Stimulated activated naive CD8-positive, alpha-beta T cell treated with anti-CD3 and anti-CD28 coated beads, Interleukin-15, Interleukin-2, amounts not matched to agents 100 ng/mL and 50 ng/mL, for 24 hours (primary cell): ENCODE results near the gene ERAL1.
"Not testable (repeated sequence)": the region's sequence is repeated elsewhere in the genome, so short reads cannot be mapped to it uniquely, and the experiment has no call there.

Experiments
- H3K27ac Mint-ChIP-seq: one replicate; pipeline ENCODE4 v1.8.0; 2021; ENCODE audit warnings: mild to moderate bottlenecking, mixed read lengths
- H3K27me3 Mint-ChIP-seq: one replicate; pipeline ENCODE4 v1.8.0; 2021; ENCODE audit warnings: mixed read lengths
- H3K36me3 Mint-ChIP-seq: one replicate; pipeline ENCODE4 v1.8.0; 2021; ENCODE audit warnings: low read depth, mixed read lengths
- H3K4me1 Mint-ChIP-seq: one replicate; pipeline ENCODE4 v1.8.0; 2021; ENCODE audit warnings: low read depth, mixed read lengths
- H3K4me3 Mint-ChIP-seq: one replicate; pipeline ENCODE4 v1.8.0; 2021; ENCODE audit warnings: mild to moderate bottlenecking, mixed read lengths
- H3K9me3 Mint-ChIP-seq: one replicate; pipeline ENCODE4 v1.8.0; 2021; ENCODE audit warnings: mixed read lengths

The ERAL1 gene

GRCh38 chr17:28862561-28862960 is 7.7 kb downstream of the ERAL1 start:
- Mint-ChIP-seq H3K4me1 (peaks cover 18% of the 10 kb centered on the region), H3K27ac (no peak overlapping the region), H3K4me3 (no peak overlapping the region), H3K27me3 (no peaks in the 10 kb centered on the region), H3K36me3 (peaks cover 29% of the 10 kb centered on the region), H3K9me3 (no peaks in the 10 kb centered on the region)

- Mint-ChIP-seq H3K36me3 (peaks cover 15% of the 10 kb centered on the region), H3K27me3 (no peaks in the 10 kb centered on the region), H3K27ac (no peak overlapping the region), H3K9me3 (no peaks in the 10 kb centered on the region), H3K4me1 (peaks cover 8% of the 10 kb centered on the region), H3K4me3 (no peak overlapping the region)
Observed at GRCh38 chr17:28863953-28864352, 9.1 kb downstream of the ERAL1 start.

DNA sequence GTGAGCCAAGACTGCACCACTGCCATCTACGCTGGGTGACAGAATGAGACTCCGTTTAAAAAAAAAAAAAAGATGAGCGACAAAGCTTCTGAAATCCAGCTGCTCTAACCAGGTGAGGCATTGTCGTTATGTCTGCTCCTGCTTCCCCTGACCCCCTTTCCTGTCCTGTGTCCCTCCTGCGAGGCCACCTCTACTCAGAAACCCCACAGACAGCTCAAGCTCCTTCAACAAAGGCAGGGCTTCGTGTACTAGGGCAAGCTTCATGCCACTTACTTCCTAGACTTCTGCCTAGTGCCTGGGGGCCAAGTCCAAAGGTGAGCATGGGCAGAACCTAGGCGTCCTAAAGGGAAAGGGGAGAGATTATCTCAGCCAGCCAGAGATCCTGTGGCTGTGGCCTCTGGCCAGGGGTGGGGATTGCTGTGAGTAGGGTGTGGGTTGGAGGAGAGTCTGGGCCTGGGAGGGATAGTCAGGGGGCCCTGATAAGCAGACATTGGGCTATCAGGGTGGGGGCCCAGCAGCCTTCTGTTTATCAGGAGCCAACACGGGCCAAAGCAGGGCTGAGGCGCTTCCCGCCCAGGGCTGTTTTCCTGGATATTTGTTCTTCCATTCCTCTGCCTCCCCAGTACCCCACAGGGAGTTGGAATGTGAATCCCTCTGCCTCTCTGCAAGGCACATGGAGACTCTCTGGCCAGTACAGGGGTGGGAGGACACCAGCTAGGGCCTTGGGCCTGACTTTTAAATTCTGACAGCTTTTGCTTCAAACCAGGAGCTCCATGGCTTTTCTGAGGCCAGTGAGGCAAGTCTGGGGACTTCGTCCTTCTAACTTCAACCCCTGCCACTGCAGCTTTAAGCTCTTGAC is 10.4 kb downstream of the ERAL1 start:
- Mint-ChIP-seq H3K27me3 (no peaks in the 10 kb centered on the region), H3K9me3 (no peaks in the 10 kb centered on the region), H3K27ac (no peak overlapping the region), H3K4me1 (peaks cover 8% of the 10 kb centered on the region), H3K4me3 (no peak overlapping the region), H3K36me3 (peaks cover 10% of the 10 kb centered on the region)

DNA sequence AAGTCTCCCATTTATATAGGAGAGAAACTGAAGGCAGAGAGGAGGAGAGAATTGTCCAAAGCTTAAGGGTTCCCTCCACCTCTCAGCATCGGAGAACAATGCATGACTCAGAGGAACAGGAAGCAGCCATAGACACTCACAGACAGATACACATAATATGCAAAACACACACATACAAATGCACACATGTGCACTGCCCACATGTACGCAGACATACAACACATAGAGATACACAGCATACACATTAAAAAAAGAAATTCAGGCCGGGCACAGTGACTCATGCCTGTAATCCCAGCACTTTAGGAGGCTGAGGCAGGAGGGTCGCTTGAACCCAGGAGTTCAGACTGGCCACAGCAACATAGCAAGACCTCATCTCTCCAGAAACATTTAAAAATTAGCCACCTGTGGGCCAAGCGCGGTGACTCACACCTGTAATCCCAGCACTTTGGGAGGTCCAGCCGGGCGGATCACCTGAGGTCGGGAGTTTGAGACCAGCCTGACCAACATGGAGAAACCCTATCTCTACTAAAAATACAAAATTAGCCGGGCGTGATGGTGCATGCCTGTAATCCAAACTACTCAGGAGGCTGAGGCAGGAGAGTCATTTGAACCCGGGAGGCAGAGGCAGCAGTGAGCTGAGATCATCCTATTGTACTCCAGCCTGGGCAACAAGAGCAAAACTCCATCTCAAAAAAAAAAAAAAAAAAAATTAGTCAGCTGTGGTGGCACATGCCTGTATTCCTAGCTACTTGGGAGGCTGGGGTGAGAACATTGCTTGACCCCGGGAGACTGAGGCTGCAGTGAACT is 11.3 kb downstream of the ERAL1 start:
- H3K36me3 Mint-ChIP-seq = peaks cover 6% of the 10 kb centered on the region
- no peaks in the 10 kb centered on the region for H3K9me3 Mint-ChIP-seq
- peaks cover 12% of the 10 kb centered on the region for H3K4me1 Mint-ChIP-seq
- H3K27ac Mint-ChIP-seq = no peak overlapping the region
- no peaks in the 10 kb centered on the region for H3K27me3 Mint-ChIP-seq
- no peak overlapping the region for H3K4me3 Mint-ChIP-seq

DNA sequence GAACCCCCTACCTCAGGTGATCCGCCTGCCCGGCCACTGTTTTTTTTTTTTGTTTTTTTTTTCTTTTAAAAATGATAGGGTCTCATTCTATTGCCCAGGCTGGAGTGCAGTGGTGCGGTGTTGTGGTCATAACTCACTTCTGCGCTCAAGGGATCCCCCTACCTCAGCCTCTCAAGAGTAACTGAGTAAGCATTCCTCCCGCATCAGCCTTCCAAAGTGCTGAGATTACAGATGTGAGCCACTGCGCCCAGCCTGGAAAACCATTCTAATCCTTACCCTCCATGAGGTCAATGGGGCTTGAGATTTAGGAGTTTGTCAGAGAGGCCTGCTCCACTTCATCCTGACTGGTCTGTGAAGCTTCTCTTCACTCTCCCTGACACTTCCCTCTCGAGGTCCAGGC is 12.5 kb downstream of the ERAL1 start:
- Mint-ChIP-seq H3K9me3 (no peaks in the 10 kb centered on the region), H3K4me3 (no peak overlapping the region), H3K27ac (no peak overlapping the region), H3K4me1 (peaks cover 20% of the 10 kb centered on the region), H3K36me3 (no peaks in the 10 kb centered on the region), H3K27me3 (no peaks in the 10 kb centered on the region)

DNA sequence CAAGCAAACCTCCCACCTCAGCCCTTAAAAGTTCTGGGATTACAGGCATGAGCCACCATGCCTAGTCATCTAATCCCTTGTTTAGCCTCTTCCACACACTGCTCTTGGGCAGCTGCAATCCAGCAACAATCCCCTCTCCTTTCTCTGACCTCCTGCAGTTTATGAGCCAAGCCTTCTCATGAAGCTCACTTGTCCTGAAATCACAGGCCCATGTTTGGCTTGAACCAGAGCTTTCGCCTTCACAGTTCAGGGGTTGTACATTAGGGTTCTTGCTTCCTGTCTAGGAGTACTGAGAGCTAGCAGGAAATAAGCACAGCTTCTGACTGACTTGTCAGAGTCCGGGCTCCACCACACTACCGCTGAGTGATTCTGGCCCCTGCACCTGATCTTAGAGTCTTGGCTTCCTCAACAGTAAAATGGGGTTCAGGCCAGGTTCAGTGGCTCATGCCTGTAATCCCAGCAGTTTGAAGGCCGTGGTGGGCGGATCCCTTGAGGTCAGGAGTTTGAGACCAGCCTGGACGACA is 16.3 kb downstream of the ERAL1 start:
- Mint-ChIP-seq H3K27ac (peak overlapping the region; percentile 82), H3K9me3 (no peaks in the 10 kb centered on the region), H3K4me3 (no peak overlapping the region), H3K36me3 (no peaks in the 10 kb centered on the region), H3K27me3 (no peaks in the 10 kb centered on the region), H3K4me1 (peaks cover 24% of the 10 kb centered on the region)

- no peaks in the 10 kb centered on the region for H3K27me3 Mint-ChIP-seq
- H3K27ac Mint-ChIP-seq = no peak overlapping the region
- H3K9me3 Mint-ChIP-seq = no peaks in the 10 kb centered on the region
- no peak overlapping the region for H3K4me3 Mint-ChIP-seq
- peaks cover 8% of the 10 kb centered on the region for H3K36me3 Mint-ChIP-seq
- H3K4me1 Mint-ChIP-seq = peaks cover 48% of the 10 kb centered on the region
Observed at GRCh38 chr17:28873839-28874238, 19.0 kb downstream of the ERAL1 start.

GRCh38 chr17:28874750-28875149 is 19.9 kb downstream of the ERAL1 start:
- Mint-ChIP-seq H3K4me1 (peaks cover 49% of the 10 kb centered on the region), H3K27ac (no peak overlapping the region), H3K9me3 (no peaks in the 10 kb centered on the region), H3K27me3 (no peaks in the 10 kb centered on the region), H3K4me3 (no peak overlapping the region), H3K36me3 (peaks cover 13% of the 10 kb centered on the region)

DNA sequence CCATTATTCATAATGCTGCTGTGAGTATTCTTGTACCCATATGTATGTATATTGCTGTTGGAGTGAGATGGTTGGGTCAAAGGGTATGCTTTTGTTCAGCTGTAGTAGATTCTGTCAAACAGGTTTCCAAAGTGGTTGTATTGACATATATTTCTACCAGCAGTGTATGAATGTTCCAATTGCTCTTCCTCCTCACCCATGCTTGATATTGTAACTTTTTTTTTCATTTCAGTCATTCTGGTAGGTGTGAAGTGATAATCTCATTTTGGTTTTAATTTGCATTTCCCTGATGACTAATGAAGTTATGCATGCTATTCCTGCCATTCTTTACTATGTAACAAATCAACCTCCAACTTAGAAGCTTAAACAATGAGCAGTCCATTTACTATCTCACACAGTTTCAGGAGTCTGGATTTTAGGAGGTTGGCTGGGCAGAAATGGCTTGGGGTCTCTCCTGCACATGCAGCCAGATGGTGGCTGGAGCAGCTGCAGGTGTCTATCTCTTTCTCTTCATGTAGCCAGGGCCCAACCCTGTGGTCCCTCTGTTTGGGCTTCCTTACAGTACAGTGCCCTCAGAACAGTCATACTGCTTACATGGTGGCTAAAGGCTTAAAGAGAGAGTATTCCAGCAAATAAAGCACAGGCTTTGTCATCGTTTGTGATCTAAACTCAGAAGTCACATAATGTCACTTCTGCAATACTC is 21.2 kb downstream of the ERAL1 start:
- no peaks in the 10 kb centered on the region for H3K9me3 Mint-ChIP-seq
- peak overlapping the region; percentile 65 for H3K27ac Mint-ChIP-seq
- H3K36me3 Mint-ChIP-seq = peaks cover 18% of the 10 kb centered on the region
- H3K27me3 Mint-ChIP-seq = no peaks in the 10 kb centered on the region
- peaks cover 47% of the 10 kb centered on the region for H3K4me1 Mint-ChIP-seq
- no peak overlapping the region for H3K4me3 Mint-ChIP-seq

DNA sequence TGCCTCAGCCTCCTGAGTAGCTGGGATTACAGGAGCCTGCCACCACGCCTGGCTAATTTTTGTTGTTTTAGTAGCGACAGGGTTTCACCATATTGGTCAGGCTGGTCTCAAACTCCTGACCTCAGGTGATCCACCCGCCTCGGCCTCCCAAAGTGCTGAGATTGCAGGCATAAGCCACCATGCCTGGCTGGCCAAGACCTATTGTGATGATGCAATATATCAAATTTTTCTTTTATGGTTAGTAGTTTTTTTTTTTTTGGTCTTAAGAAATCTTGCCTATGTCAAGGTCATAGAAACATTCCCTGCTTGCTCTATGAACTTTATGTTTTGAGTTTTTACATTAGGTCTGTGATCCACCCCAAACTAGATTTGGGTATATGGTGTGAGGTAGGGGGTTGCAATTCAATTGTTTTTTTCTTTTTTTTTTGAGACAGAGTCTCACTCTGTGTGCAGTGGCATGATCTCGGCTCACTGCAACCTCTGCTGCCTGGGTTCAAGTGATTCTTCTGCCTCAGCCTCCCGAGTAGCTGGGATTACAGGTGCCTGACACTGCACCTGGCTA is 22.4 kb downstream of the ERAL1 start:
- Mint-ChIP-seq H3K36me3 (peaks cover 25% of the 10 kb centered on the region), H3K4me1 (peaks cover 37% of the 10 kb centered on the region)
- not testable (repeated sequence) for H3K4me3 Mint-ChIP-seq, H3K27ac Mint-ChIP-seq, H3K27me3 Mint-ChIP-seq, H3K9me3 Mint-ChIP-seq

DNA sequence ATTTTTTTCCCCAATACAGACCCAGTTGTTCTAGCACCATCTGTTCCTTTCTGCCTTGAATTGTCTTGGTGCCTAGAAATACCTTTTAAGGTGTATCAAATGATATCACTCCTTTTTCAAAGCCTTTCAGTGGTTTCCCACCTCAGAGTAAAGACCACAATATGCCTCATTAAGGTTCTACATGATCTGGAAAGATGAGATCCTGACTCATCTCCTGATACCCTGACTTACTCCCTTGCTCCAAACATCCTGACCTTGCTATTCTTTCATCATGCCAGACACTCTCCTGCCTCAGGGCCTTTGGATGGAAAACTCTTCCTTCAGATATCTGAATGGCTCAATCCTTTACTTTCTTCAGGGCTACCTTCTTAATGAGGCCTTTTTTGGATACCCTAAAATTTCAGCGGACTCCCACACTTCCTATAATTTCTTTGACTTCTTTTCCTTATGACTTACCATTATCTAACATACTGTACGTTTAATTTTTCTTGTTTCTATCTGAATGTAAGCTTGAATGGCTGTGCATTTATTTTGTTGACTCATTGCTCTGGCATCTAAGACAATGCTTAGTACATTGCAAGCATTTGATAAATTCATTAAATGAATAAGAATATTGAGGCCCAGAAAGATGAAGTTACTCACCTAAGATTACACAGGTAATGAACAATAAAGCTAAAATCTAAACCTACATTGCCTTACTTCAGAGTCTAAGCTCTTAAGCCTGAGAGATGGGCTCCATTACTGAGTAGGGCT is 23.5 kb downstream of the ERAL1 start:
- Mint-ChIP-seq H3K27ac (peak overlapping the region; percentile 18), H3K36me3 (peaks cover 26% of the 10 kb centered on the region), H3K4me1 (peaks cover 37% of the 10 kb centered on the region), H3K9me3 (no peaks in the 10 kb centered on the region), H3K4me3 (no peak overlapping the region), H3K27me3 (no peaks in the 10 kb centered on the region)

DNA sequence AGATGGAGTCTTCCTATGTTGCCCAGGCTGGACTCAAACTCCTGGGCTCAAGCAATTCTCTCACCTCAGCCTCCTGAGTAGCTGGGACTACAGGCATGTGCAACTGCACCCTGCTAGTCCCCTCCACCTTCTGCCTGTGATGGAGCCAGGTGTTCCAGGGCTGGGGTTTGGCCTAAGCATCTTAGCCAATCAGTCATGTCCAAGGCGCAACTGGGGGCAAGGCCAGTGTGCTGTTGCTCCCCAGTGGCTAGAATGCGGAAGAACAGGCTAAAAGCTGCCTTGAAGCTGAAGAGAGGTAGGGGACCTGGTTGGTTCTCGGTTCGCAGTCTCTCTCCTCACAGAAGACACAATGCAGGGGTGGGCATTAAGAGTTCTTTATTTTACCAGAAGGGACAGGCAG is 24.2 kb downstream of the ERAL1 start:
- H3K27ac Mint-ChIP-seq = no peak overlapping the region

GRCh38 chr17:28879886-28880571 is 25.2 kb downstream of the ERAL1 start:
- Mint-ChIP-seq H3K27ac (no peak overlapping the region), H3K4me1 (peaks cover 37% of the 10 kb centered on the region), H3K36me3 (peaks cover 30% of the 10 kb centered on the region), H3K4me3 (no peak overlapping the region), H3K27me3 (no peaks in the 10 kb centered on the region), H3K9me3 (no peaks in the 10 kb centered on the region)

More for the DNA sequence above, 24.2 kb downstream of the ERAL1 start:
- H3K4me1 Mint-ChIP-seq = peaks cover 37% of the 10 kb centered on the region
- H3K27me3 Mint-ChIP-seq = no peaks in the 10 kb centered on the region
- peaks cover 26% of the 10 kb centered on the region for H3K36me3 Mint-ChIP-seq
- no peak overlapping the region for H3K4me3 Mint-ChIP-seq
- H3K9me3 Mint-ChIP-seq = no peaks in the 10 kb centered on the region
